Inflammatory macrophage treated with lipopolysaccharide for 4 hours (primary cell): ENCODE data around the gene GDF15.
A peak's percentile ranks its signal among the peaks of the same experiment; 100 is the strongest.
"Not testable (repeated sequence)": the region's sequence is repeated elsewhere in the genome, so short reads cannot be mapped to it uniquely, and the experiment has no call there.

ENCODE experiments used
- DNase-seq: peaks from one replicate; pipeline ENCODE4 v3.0.0-alpha.2; 2020

GDF15 gene

GRCh38 chr19:18385675-18386542, at the start of gene GDF15:
GDF15 (plus strand) TSS chr19:18386158; CDS start chr19:18386190, 32 bp downstream.
- peak; percentile 54 for DNase-seq

- no peak for DNase-seq
Measured at GRCh38 chr19:18338541-18338940, 47.4 kb upstream of the GDF15 start.

- DNase-seq = no peak
Measured at GRCh38 chr19:18339723-18340122, 46.2 kb upstream of the GDF15 start.

GRCh38 chr19:18340190-18340989, 45.6 kb upstream of the GDF15 start, which contains the start of gene PGPEP1:
PGPEP1 (plus strand) TSS chr19:18340598; CDS start chr19:18340682, 84 bp downstream.
- peak; percentile 57 for DNase-seq

- peak; percentile 62 for DNase-seq
Measured at GRCh38 chr19:18340990-18341868, 44.7 kb upstream of the GDF15 start.

- no peak for DNase-seq
Measured at GRCh38 chr19:18342090-18342632, 43.8 kb upstream of the GDF15 start.

GRCh38 chr19:18344582-18344950, 41.4 kb upstream of the GDF15 start:
- DNase-seq = no peak

GRCh38 chr19:18345296-18345695, 40.7 kb upstream of the GDF15 start:
- DNase-seq = no peak

GRCh38 chr19:18346091-18346490, 39.9 kb upstream of the GDF15 start:
- DNase-seq = no peak

- DNase-seq = no peak
Measured at GRCh38 chr19:18348171-18348570, 37.8 kb upstream of the GDF15 start.

GRCh38 chr19:18348818-18349339, 37.1 kb upstream of the GDF15 start:
- not testable (repeated sequence) for DNase-seq

- peak; percentile 59 for DNase-seq
Measured at GRCh38 chr19:18349524-18350128, 36.3 kb upstream of the GDF15 start.

GRCh38 chr19:18350490-18350889, 35.5 kb upstream of the GDF15 start:
- no peak for DNase-seq

GRCh38 chr19:18351544-18351943, 34.4 kb upstream of the GDF15 start:
- no peak for DNase-seq

- DNase-seq = no peak
Measured at GRCh38 chr19:18353378-18354005, 32.5 kb upstream of the GDF15 start.

- DNase-seq = not testable (repeated sequence)
Measured at GRCh38 chr19:18354743-18355142, 31.2 kb upstream of the GDF15 start.

GRCh38 chr19:18357041-18357440, 28.9 kb upstream of the GDF15 start:
- no peak for DNase-seq

GRCh38 chr19:18361646-18362045, 24.3 kb upstream of the GDF15 start:
- DNase-seq = no peak

GRCh38 chr19:18362934-18363542, 22.9 kb upstream of the GDF15 start:
- DNase-seq = no peak

- DNase-seq = no peak
Measured at GRCh38 chr19:18363787-18364186, 22.2 kb upstream of the GDF15 start.
